Thymus (tissue), 11 donors: ENCODE results near the gene NRXN2. TPM values are rescaled to one million over a fixed set of nuclear protein-coding genes. Genes with fewer than 3 reads are reported as not detected.

Experiments
- DNase-seq, 9 donors: peaks; one replicate each; pipeline ENCODE4 v3.0.0-alpha.2; 2013; ENCODE audit warnings: low spot score in 9 of 9, low read depth in 6 of 9, missing footprints in 1 of 9
- H3K27ac ChIP-seq, 2 donors: one replicate each; pipeline ENCODE4 v1.5.1; 2013; ENCODE audit warnings: control low read depth in 1 of 2, low read depth in 1 of 2, low read length in 1 of 2, mild to moderate bottlenecking in 1 of 2, moderate library complexity in 1 of 2
- H3K27me3 ChIP-seq, 2 donors: one replicate each; pipeline ENCODE4 v1.5.1; 2013; ENCODE audit warnings: low read length in 1 of 2; ENCODE audit not compliant: control insufficient read depth in 2 of 2, insufficient read depth in 1 of 2
- H3K36me3 ChIP-seq, 2 donors: one replicate each; pipeline ENCODE4 v1.5.1; 2013; ENCODE audit warnings: low read length in 1 of 2, mild to moderate bottlenecking in 1 of 2, moderate library complexity in 1 of 2; ENCODE audit not compliant: control insufficient read depth in 2 of 2, insufficient read depth in 2 of 2
- H3K4me1 ChIP-seq, 2 donors: one replicate each; pipeline ENCODE4 v1.5.1; 2013; ENCODE audit warnings: low read length in 2 of 2; ENCODE audit not compliant: control insufficient read depth in 2 of 2, insufficient read depth in 2 of 2
- H3K4me3 ChIP-seq, 2 donors: one replicate each; pipeline ENCODE4 v1.5.1; 2013; ENCODE audit warnings: low read length in 2 of 2, control low read depth in 1 of 2, mild to moderate bottlenecking in 1 of 2
- H3K9me3 ChIP-seq, 2 donors: one replicate each; pipeline ENCODE4 v1.5.1; 2013; ENCODE audit warnings: low read length in 1 of 2, mild to moderate bottlenecking in 1 of 2; ENCODE audit not compliant: control insufficient read depth in 2 of 2, insufficient read depth in 1 of 2
- whole genome bisulfite sequencing: extraction: QIAGEN DNeasy Blood & Tissue Kit; methylation state at CpG from one replicate; pipeline ENCODE4 v1.1.7; 2013; 5-methylcytosine and 5-hydroxymethylcytosine counted together
- polyA plus RNA-seq: library from polyadenylated mRNA; stranded (reverse); fragments of 200-250 nt; gene quantifications from one replicate; pipeline ENCODE4 v1.2.3, GENCODE V29; 2013
- total RNA-seq: library from RNA; stranded (reverse); fragments of 120-200 nt; gene quantifications from one replicate; pipeline ENCODE4 v1.2.4, GENCODE V29; 2013
- donor health status: healthy.

The NRXN2 gene
- total and polyA plus RNA-seq, 2 donors, result 0.85 to 1.6 TPM

DNA sequence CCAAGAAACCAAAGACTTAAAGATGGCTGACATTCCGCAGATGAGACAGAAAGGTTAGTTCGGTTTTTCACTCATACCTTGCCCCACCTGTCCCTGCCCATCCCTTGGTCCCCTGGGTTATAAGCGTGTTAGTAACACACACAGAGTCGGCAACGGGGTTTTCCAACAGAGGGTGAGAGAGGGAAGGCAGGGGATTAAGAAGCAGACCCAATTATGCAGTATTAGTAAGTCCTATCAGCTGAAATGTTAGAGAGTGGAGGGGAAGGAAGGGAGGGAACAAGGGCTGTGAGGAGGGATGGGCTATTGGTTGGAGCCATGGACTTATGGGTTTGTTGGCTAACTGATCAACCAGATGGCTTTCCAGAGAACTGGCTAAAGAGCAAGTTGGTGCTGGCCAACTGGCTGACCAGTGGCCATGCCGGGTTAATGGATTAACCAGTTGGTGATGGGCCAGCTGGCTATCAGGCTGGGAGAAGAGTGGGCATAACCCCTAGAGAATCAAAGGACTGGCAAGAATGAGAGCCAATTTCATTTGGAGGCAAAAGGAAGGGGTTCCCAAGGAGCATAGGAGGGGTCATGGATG, 45.5 kb downstream of the NRXN2 start:
- H3K27me3 ChIP-seq, result peaks cover 0 to 8% of the 10 kb centered on the region in 2 donors

DNA sequence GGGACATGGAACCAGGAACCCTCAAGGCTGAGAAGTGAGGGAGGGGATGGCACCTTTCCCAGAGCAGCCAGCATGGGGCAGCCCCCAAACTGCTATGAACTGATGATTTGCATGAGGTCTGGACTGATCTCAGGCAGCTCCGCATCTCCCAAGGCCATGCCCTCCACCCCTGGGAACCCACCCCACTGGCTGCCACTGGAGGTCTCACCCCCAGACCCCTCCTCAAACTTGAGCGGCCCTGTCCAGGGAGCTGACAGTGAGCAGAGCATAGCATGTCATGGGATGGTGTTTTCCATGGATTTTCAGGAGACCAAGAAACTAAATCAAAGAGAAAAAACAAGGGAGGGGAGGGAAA, 46.8 kb downstream of the NRXN2 start:
- Histone ChIP-seq H3K4me1 (peaks cover 0 to 13% of the 10 kb centered on the region in 2 donors), H3K27ac (no peak overlapping the region), H3K9me3 (no peaks in the 10 kb centered on the region), H3K36me3 (no peaks in the 10 kb centered on the region), H3K27me3 (peaks cover 0 to 8% of the 10 kb centered on the region in 2 donors), H3K4me3 (no peak overlapping the region)
- 97% methylated on average over 2 of the region's 2 CpGs for WGBS
- DNase-seq, result no peak

More for the DNA sequence above, 45.5 kb downstream of the NRXN2 start:
- Histone ChIP-seq H3K4me1 (peaks cover 0 to 13% of the 10 kb centered on the region in 2 donors), H3K27ac (no peak overlapping the region), H3K36me3 (no peaks in the 10 kb centered on the region), H3K9me3 (no peaks in the 10 kb centered on the region), H3K4me3 (no peak overlapping the region)
- WGBS, result 96% methylated on average over 6 of the region's 6 CpGs
- DNase-seq, result no peak

GRCh38 chr11:64675450-64676260, 47.3 kb downstream of the NRXN2 start:
- Histone ChIP-seq H3K27me3 (peaks cover 0 to 8% of the 10 kb centered on the region in 2 donors), H3K9me3 (no peaks in the 10 kb centered on the region), H3K4me3 (no peak overlapping the region), H3K36me3 (no peaks in the 10 kb centered on the region), H3K27ac (no peak overlapping the region), H3K4me1 (peaks cover 0 to 13% of the 10 kb centered on the region in 2 donors)
- 76% methylated on average over 19 of the region's 19 CpGs for WGBS
- DNase-seq, result no peak

DNA sequence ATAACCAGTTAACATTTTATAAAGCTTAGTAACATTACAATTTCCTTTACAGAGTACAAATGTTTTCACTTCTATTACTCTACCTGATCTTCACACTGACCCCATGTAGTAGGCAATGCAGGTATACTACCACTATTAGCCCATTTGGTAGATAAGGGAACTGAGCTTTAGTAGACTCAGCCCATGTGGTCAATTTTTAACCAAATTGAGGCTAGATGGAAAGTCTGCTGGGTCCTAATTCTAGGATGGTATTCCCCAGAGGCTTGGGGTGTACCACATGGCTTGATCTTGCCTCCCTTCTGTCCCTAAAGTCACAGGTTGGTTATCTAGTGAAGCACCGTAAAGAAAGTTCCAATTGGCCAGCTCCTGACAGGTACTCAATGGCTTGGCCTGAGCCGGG, 48.2 kb downstream of the NRXN2 start:
- Histone ChIP-seq H3K9me3 (no peaks in the 10 kb centered on the region), H3K4me1 (peaks cover 0 to 13% of the 10 kb centered on the region in 2 donors), H3K36me3 (no peaks in the 10 kb centered on the region), H3K27me3 (peaks cover 0 to 8% of the 10 kb centered on the region in 2 donors), H3K27ac (no peak overlapping the region), H3K4me3 (no peak overlapping the region)
- DNase-seq, result no peak
- 95% methylated on average over 2 of the region's 2 CpGs for WGBS

GRCh38 chr11:64673279-64673678, 49.7 kb downstream of the NRXN2 start:
- no peaks in the 10 kb centered on the region for H3K9me3 ChIP-seq
- H3K27me3 ChIP-seq, result peaks cover 0 to 8% of the 10 kb centered on the region in 2 donors
- no peaks in the 10 kb centered on the region for H3K36me3 ChIP-seq
- WGBS, result 99% methylated on average over 1 of the region's 1 CpG
- H3K4me3 ChIP-seq, result no peak overlapping the region
- DNase-seq, result no peak
- H3K4me1 ChIP-seq, result peaks cover 0 to 13% of the 10 kb centered on the region in 2 donors
- no peak overlapping the region for H3K27ac ChIP-seq

DNA sequence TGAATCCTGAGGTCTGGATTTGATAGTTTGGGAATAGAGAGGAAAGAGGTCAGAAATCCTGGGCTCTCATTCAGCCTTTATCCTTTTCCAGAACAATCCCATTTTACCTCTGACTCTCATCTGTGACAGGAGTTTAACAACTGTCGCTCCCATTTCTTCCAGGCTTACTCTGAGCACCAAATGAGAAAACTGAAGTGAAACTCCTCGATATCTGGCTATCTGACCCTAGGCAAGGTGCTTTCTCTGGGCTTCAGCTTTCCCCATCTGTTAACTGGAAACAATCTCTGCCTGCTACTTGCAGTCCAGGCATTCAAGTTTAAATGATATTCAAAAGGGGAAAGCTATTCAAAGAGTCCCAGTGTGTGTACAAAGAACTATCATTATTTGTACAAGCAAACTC, 50.1 kb downstream of the NRXN2 start:
- H3K36me3 ChIP-seq, result no peaks in the 10 kb centered on the region
- DNase-seq, result no peak
- H3K9me3 ChIP-seq, result no peaks in the 10 kb centered on the region
- H3K4me1 ChIP-seq, result peaks cover 0 to 13% of the 10 kb centered on the region in 2 donors
- no peak overlapping the region for H3K4me3 ChIP-seq
- 96% methylated on average over 2 of the region's 2 CpGs for WGBS
- peaks cover 0 to 8% of the 10 kb centered on the region in 2 donors for H3K27me3 ChIP-seq
- H3K27ac ChIP-seq, result no peak overlapping the region

DNA sequence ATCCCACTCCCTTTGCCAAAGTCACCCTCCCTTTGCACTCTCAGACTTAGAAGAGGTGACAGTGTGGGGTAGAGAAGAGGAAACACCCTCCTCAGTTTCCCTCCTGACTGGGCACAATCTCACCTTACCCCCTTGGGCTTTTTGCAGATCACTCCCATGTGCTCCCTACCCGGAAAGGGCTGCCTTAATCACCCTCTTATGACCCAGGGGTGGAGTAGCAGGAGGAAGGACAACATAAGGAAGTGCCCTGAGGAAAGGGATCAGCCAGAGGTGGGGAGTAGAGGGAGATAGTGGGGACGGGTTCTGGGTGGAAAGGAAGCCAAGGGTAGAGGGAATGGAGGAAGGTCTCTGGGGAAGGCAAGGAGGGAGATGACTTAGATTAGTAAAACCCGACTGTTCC, 52.0 kb downstream of the NRXN2 start:
- Histone ChIP-seq H3K9me3 (no peaks in the 10 kb centered on the region), H3K4me3 (no peak overlapping the region), H3K36me3 (no peaks in the 10 kb centered on the region), H3K4me1 (peaks cover 0 to 9% of the 10 kb centered on the region in 2 donors), H3K27ac (no peak overlapping the region), H3K27me3 (peaks cover 0 to 2% of the 10 kb centered on the region in 2 donors)
- DNase-seq, result no peak
- WGBS, result 88% methylated on average over 3 of the region's 3 CpGs

DNA sequence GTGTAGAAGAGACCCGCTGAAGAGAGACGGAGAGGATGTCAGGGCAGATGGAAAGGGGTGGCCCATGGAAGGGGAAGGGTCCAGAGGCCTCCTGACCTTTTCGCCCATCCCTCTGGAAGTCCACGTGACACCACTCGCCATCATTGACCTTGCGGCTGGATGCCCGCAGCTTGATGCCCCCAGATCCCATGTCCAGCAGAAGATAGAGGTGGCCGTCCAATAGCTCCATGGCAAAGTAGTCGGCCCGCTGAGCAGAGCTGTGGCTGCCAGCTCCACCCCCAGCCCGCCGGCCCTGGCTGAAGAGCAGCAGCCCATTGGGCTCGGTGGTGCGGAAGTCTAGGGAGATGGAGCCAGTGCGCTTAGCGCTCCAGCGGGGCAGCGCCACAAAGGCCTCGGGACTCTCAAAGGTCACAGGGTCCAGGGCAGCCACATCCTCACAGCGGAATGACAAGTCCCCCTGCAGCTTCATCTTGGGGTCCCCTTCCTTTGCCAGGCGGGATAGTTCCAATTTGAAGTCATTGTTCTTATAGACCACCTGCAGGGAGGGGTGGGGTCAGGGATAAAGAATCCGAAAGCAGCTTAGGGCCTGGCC, 55.7 kb downstream of the NRXN2 start:
- H3K27ac ChIP-seq, result no peak overlapping the region
- no peaks in the 10 kb centered on the region for H3K36me3 ChIP-seq
- no peak overlapping the region for H3K4me3 ChIP-seq
- DNase-seq, result no peak
- WGBS, result 97% methylated on average over 22 of the region's 22 CpGs
- no peaks in the 10 kb centered on the region for H3K27me3 ChIP-seq
- H3K4me1 ChIP-seq, result peaks cover 0 to 4% of the 10 kb centered on the region in 2 donors
- no peaks in the 10 kb centered on the region for H3K9me3 ChIP-seq

- no peak overlapping the region for H3K4me3 ChIP-seq
- H3K9me3 ChIP-seq, result no peaks in the 10 kb centered on the region
- H3K27me3 ChIP-seq, result no peaks in the 10 kb centered on the region
- H3K27ac ChIP-seq, result no peak overlapping the region
- peaks cover 0 to 7% of the 10 kb centered on the region in 2 donors for H3K4me1 ChIP-seq
- H3K36me3 ChIP-seq, result no peaks in the 10 kb centered on the region
- 63% methylated on average over 7 of the region's 7 CpGs for WGBS
- DNase-seq, result no peak
These were observed 57.6 kb downstream of the NRXN2 start for GRCh38 chr11:64665411-64665821.
